GM21515 (cell line): ENCODE data around the gene ADCY3.

Source experiments
- ATAC-seq: cut with Tn5 transposase; IDR thresholded peaks from one replicate; pipeline ENCODE4 v1.9.1; 2021; ENCODE audit not compliant: unreplicated experiment

ADCY3 gene

GRCh38 chr2:24875901-24876300 lies 44.1 kb downstream of the ADCY3 start:
- no peak for ATAC-seq

DNA sequence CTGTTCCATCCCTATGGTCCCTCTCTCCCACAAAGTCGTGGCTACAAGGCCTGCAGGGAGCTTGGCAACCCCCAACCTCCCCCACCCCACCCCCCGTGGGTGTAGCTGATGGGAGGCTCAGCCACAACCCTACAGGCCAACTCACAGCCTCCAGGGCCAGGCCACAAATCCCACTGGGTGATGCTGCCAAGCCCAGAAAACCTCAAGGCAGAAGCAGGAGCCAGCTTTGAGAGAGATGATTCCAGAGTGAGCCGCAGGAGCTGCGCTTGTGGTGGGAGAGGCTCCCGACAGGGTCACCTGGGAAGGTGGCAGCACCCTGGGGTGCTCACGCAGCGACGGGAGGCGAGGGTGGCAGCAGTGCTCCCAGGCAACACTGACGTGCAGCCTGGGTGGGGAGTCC lies 44.8 kb downstream of the ADCY3 start:
- ATAC-seq: no peak

- no peak for ATAC-seq
Measured at GRCh38 chr2:24874035-24874434, 46.0 kb downstream of the ADCY3 start.

DNA sequence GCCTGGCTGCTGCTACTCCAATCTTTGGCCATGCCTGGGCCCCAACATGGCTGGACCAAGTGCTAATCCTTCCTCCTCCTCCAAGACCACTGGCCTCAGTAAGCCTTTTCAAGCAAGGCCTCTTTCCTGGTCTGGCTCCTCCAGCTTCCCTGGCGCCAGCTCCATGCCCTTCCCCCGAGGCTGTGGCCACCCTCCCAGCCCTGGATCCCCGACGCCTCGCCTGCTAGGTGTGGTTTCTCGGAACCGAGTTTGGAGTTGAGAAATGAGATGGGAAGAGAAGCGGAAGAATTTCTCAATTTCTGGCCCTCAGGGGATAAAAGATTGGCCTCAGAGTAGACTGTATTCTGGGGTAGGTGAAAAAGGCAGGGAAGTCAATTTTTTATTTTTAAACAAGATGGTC lies 46.4 kb downstream of the ADCY3 start:
- ATAC-seq: no peak

DNA sequence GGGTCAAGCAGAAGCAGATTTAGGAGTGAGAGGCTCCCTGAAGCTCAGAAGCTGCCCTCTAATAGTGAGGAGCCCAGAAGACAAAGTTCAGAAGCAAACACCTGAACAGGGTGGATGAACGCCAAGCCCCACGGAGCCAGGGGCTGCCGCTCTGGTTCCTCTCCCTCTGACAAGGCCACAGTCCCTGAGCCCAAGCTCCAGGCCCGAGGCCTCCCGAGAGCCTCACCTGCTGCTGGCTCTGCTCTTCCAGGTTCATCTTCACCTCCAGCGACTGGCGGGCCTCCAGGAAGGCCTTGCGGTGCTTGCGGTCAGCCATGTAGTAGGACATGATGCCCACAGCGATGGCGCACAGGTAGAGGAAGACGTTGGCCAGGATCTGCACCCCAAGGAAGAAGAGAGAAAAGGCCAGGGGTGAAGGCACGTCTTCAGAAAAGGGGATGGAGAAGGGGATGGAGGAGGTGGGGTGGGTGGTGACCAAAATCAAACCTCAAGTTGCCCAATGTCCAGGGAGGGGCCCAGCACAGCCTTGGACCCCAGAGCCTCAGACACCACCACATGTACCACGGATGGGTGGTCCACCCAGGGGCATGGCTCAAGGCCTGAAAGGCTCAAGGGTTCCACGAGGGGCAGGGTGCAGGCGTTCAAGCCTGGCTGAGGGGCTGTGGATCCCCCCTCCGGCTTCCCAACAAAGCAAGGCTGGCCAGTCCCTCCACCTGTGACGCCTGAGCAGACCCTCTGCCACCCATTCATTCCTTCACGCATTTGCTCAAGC lies 47.5 kb downstream of the ADCY3 start:
- no peak for ATAC-seq

DNA sequence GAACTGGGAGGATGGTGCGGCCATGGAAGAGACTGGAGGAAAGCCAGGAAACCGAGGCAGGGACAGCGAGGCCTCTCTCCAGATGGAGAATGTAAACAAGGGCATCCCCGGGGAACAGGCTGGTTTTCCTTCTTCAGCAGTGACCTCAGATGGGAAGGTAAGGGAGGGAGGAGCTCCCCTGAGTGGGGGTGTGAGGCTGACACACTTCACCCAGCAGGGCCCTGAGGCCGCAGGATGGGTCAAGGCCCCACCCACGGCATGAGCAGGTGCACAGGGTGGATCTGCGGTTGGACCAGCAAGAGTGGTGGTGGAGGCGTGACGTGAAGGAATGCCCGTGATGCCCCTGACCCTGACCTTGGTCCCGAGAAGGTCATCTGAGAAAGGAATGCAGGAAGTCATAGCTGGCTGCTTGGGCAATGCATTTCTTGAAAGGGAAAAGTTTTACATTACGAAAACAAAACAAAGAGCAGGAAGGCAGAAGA lies 48.1 kb downstream of the ADCY3 start:
- ATAC-seq: no peak

GRCh38 chr2:24870891-24871705 lies 48.9 kb downstream of the ADCY3 start:
- ATAC-seq: no peak

- no peak for ATAC-seq
Measured at GRCh38 chr2:24870440-24870839, 49.6 kb downstream of the ADCY3 start.

GRCh38 chr2:24866946-24867345 lies 53.1 kb downstream of the ADCY3 start:
- ATAC-seq: no peak

DNA sequence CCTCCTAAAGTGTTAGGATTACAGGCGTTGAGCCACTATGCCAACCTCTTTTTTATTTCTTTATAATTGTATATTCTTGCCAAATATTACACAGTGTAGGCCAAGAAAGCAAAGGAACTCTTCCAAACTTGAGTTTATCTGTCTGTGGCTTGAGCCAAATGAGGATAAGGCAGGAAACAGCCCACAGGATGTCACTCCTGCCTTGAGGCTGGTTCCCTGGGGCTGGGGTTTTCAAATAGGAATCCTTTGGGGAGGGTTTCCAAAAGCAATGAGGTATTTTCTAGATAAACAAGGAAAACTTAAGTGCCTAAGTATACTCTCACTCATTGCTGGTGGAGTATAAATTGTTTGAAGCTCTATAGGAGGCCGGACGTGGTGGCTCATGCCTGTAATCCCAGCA lies 56.4 kb downstream of the ADCY3 start:
- no peak for ATAC-seq

DNA sequence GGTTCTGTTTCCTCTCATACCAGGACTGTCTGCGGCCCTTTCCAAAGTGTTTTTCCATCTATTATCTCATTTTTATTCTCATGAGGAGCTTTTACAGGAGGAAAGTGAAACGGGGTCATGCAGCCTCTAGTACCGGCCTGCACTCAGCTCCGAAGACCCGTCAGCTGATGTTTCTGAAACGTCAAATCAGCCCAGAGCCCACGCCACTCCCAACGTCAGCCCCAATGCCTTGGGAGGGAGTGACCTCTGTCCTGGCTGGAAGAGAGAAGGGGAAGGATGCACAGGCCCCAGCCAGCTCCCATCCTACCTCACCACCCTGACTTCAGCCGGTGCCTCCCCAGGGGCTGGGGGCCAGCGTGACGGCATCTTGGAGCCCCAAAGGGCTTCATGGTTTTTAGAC lies 58.5 kb downstream of the ADCY3 start:
- no peak for ATAC-seq

GRCh38 chr2:24860631-24861030 lies 59.4 kb downstream of the ADCY3 start:
- no peak for ATAC-seq

- no peak for ATAC-seq
Measured at GRCh38 chr2:24859968-24860600, 60.0 kb downstream of the ADCY3 start.

GRCh38 chr2:24858996-24859395 lies 61.0 kb downstream of the ADCY3 start:
- ATAC-seq: no peak

- ATAC-seq: no peak
Measured at GRCh38 chr2:24857746-24858145, 62.3 kb downstream of the ADCY3 start.

DNA sequence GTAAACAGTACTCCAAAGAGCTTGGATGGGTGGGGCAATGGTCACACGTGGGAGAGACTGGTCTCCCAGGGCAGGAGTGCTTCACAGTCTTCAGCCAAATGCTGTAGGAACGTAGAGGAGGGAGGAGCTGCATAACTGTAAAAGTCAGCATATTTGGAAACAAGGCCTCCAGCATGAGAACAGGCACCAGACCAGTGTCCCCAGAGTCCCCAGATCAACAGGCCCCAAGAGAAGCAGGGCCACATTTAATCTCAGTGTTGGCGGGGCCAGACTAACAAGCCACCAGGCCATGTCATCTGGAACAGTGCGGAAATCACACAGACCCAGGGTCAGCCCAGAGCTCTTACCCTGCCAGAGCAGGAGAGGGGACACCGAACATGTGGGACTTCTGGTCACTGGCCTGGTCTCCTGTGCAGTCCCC lies 63.2 kb downstream of the ADCY3 start:
- ATAC-seq: no peak

DNA sequence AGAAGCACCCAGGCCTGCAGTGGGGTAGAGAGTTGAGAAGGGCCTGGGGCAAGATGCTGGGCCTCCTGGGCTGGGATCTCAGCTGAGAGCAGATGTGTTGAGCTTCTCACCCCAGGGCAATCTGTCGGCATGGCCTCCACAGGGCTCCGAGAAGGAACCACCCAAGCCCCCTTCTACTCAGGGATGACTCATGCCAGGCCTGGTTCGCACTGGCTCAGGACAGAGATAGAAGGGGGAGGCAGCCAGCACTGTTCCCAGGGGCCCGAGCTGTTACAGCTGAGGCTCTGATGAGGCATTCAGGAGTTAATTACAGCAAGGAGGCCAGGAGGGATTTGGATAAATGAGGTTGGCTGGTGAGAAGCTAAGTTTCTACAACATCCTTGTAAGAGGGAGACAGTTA lies 64.3 kb downstream of the ADCY3 start:
- no peak for ATAC-seq

DNA sequence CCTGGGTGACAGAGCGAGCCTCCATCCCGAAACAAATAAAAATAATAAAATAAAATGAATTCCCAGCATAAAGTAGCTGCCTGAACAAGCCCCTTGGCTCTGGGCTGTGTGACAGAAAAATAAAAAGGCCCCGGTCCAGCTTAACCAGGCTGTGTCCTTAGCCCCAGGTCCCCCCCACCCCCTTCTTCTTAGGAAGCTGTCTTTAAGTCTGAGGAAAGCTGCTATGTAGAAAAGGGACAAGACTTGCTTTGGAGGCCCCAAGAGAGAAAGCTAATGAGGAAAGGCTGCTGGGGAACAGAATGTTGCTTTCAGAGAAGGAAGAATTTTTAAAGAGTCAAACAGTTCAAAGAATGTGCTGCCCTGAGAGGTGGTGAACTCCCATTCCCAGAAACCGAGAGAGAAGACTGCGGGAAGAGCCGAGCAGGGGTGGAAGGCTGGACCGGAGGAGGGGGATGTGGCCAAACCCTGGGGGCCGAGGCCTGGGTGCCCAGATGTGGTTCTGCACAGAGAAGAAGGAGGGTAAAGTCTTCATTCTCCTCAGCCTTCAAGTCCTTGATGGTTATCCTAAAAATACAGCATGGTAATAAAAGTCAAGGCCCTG lies 64.9 kb downstream of the ADCY3 start:
- no peak for ATAC-seq

DNA sequence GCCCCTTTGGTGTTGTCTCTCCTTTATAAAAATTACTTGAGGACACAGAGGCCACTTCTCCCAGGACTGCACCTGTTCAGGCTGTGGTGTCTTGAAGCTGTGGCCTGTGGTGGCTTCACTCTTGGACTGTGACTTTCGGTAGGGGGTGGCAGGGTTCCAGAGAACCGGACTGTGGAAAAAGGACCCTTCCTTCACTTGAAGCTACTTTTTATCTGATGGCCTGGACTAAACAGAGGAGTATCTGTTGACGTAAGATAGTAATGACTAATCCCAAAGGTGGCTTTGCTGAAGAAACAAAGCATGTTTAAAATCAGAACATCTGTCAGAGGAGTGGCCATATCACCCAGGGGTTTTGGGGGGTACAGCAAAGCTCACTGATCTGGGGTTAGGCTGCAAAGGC lies 66.0 kb downstream of the ADCY3 start:
- ATAC-seq: no peak

GRCh38 chr2:24853046-24853445 lies 67.0 kb downstream of the ADCY3 start:
- ATAC-seq: no peak

GRCh38 chr2:24852431-24853020 lies 67.5 kb downstream of the ADCY3 start:
- no peak for ATAC-seq
